Caco-2 (cell line): ENCODE measurements around the gene ALPL. TPM values are rescaled to one million over a fixed set of nuclear protein-coding genes. Genes with fewer than 3 reads are reported as not detected.

Experiments
- BruUV-seq: library from RNA; stranded (reverse); fragments of 400-500 nt; replicated peaks from 2 replicates; lab custom pipeline; 2021; lab: Mats Ljungman, UMichigan
- CTCF ChIA-PET: fragments of 300-600 bp; sonication (Branson Sonifier 250); formaldehyde crosslinking; loops from one replicate; lab custom pipeline; 2022; ENCODE audit warnings: antibody characterized with exemption; lab: Charles Lee
- POLR2A ChIA-PET: fragments of 300-600 bp; sonication (Branson Sonifier 250); formaldehyde crosslinking; loops from one replicate; lab custom pipeline; 2022; ENCODE audit warnings: antibody characterized with exemption; lab: Charles Lee
- DNase-seq, 2 experiments: peaks; one replicate each; pipeline versions ENCODE4 v3.0.0 to v3.0.0-alpha.2; 2020 to 2022
- H3K27me3 ChIP-seq: replicated peaks from 2 replicates; pipeline ENCODE4 v1.6.0; 2011; ENCODE audit warnings: low read length; ENCODE audit not compliant: control insufficient read depth, insufficient read depth
- H3K36me3 ChIP-seq: 2 replicates; pipeline ENCODE4 v1.5.1; 2011; ENCODE audit warnings: low read length; ENCODE audit not compliant: control insufficient read depth, insufficient read depth
- H3K4me1 ChIP-seq: fragments of 250-450 bp; sonication (Bioruptor Pico); 2 replicates; pipeline ENCODE4 v1.5.1; 2020; ENCODE audit warnings: mild to moderate bottlenecking
- H3K4me3 ChIP-seq: 2 replicates; pipeline ENCODE4 v1.5.1; 2011; ENCODE audit warnings: low read depth, mild to moderate bottlenecking, control low read depth, low read length
- H3K9me3 ChIP-seq: fragments of 250-450 bp; sonication (Bioruptor Pico); 2 replicates; pipeline ENCODE4 v1.5.1; 2020; ENCODE audit warnings: mild to moderate bottlenecking, moderate library complexity
- H3K27ac Mint-ChIP-seq: one replicate; pipeline ENCODE4 v1.8.0; 2022; ENCODE audit warnings: mixed read lengths; ENCODE audit not compliant: unreplicated experiment
- H3K27me3 Mint-ChIP-seq: one replicate; pipeline ENCODE4 v1.8.0; 2022; ENCODE audit warnings: mixed read lengths; ENCODE audit not compliant: insufficient read depth, unreplicated experiment
- H3K36me3 Mint-ChIP-seq: one replicate; pipeline ENCODE4 v1.8.0; 2022; ENCODE audit warnings: mild to moderate bottlenecking, mixed read lengths; ENCODE audit not compliant: insufficient read depth, unreplicated experiment
- H3K4me1 Mint-ChIP-seq: one replicate; pipeline ENCODE4 v1.8.0; 2022; ENCODE audit warnings: low read depth, mixed read lengths; ENCODE audit not compliant: unreplicated experiment
- H3K4me3 Mint-ChIP-seq: one replicate; pipeline ENCODE4 v1.8.0; 2022; ENCODE audit warnings: mild to moderate bottlenecking, moderate library complexity, mixed read lengths; ENCODE audit not compliant: unreplicated experiment
- H3K9me3 Mint-ChIP-seq: one replicate; pipeline ENCODE4 v1.8.0; 2022; ENCODE audit warnings: mixed read lengths; ENCODE audit not compliant: unreplicated experiment
- CTCF ChIP-seq, 2 experiments: fragments of 200-600 bp in 1 of 2; IDR thresholded peaks; 1 replicate in 1 of 2; 2 replicates in 1 of 2; pipeline versions ENCODE4 v1.5.1 to v1.8.0; 2011 to 2022; ENCODE audit warnings: antibody characterized with exemption in 1 of 2, control low read depth in 1 of 2, inconsistent platforms in 1 of 2, low read depth in 1 of 2, low read length in 1 of 2, mild to moderate bottlenecking in 1 of 2, moderate library complexity in 1 of 2; ENCODE audit not compliant: insufficient read depth in 1 of 2, severe bottlenecking in 1 of 2, unreplicated experiment in 1 of 2
- intact Hi-C: fragments of 100-400 bp; cut with micrococcal nuclease; formaldehyde crosslinking; loops from one replicate; pipeline ENCODE4 v1.10.0; 2022; ENCODE audit not compliant: unreplicated experiment
- total RNA-seq: library from RNA; stranded (reverse); gene quantifications from 2 replicates; pipeline ENCODE4 v1.2.3, GENCODE V29; 2022

Gene ALPL
- total RNA-seq, 1 experiment from 2014 or later, result 0.79 TPM

- BruUV-seq, result no TSS peak
- Mint-ChIP-seq H3K27ac (no peak overlapping the region), H3K27me3 (no peaks in the 10 kb centered on the region)
Observed at GRCh38 chr1:21610989-21611785, 102.0 kb downstream of the ALPL start.

GRCh38 chr1:21612057-21612456, 102.8 kb downstream of the ALPL start:
- Histone ChIP-seq H3K4me3 (no peak overlapping the region), H3K9me3 (no peaks in the 10 kb centered on the region), H3K36me3 (no peaks in the 10 kb centered on the region), H3K4me1 (peaks cover 10% of the 10 kb centered on the region), H3K27me3 (no peaks in the 10 kb centered on the region)
- DNase-seq, result no peak
- Mint-ChIP-seq H3K9me3 (no peaks in the 10 kb centered on the region), H3K27me3 (no peaks in the 10 kb centered on the region), H3K27ac (no peak overlapping the region), H3K4me3 (no peak overlapping the region), H3K4me1 (peaks cover 16% of the 10 kb centered on the region), H3K36me3 (peaks cover 6% of the 10 kb centered on the region)
- no TSS peak for BruUV-seq
- intact Hi-C loops, result no loop called here
- CTCF ChIA-PET, result no interaction called here
- POLR2A ChIA-PET, result no interaction called here
- no peak for TF ChIP-seq CTCF (IDR thresholded peaks at IDR 0.05; ENCODE audit: insufficient read depth in 1 of 2, low read depth in 1 of 2, low read length in 1 of 2, severe bottlenecking in 1 of 2, unreplicated experiment in 1 of 2)

More at GRCh38 chr1:21610989-21611785, 102.0 kb downstream of the ALPL start:
- ChIA-PET POLR2A (no interaction called here), CTCF (no interaction called here)
- intact Hi-C loops, result no loop called here
- H3K4me3 Mint-ChIP-seq, result no peak overlapping the region
- DNase-seq, result no peak
- Histone ChIP-seq H3K9me3 (no peaks in the 10 kb centered on the region), H3K4me3 (no peak overlapping the region), H3K4me1 (peaks cover 10% of the 10 kb centered on the region), H3K27me3 (no peaks in the 10 kb centered on the region), H3K36me3 (no peaks in the 10 kb centered on the region)
- H3K9me3 Mint-ChIP-seq, result no peaks in the 10 kb centered on the region
- H3K4me1 Mint-ChIP-seq, result peaks cover 16% of the 10 kb centered on the region
- H3K36me3 Mint-ChIP-seq, result peaks cover 6% of the 10 kb centered on the region
- TF ChIP-seq CTCF (IDR thresholded peaks at IDR 0.05; ENCODE audit: insufficient read depth in 1 of 2, low read depth in 1 of 2, low read length in 1 of 2, severe bottlenecking in 1 of 2, unreplicated experiment in 1 of 2), result no peak

GRCh38 chr1:21613072-21613867, 104.0 kb downstream of the ALPL start:
- TF ChIP-seq CTCF (IDR thresholded peaks at IDR 0.05; ENCODE audit: insufficient read depth in 1 of 2, low read depth in 1 of 2, low read length in 1 of 2, severe bottlenecking in 1 of 2, unreplicated experiment in 1 of 2), result no peak
- intact Hi-C loops, result no loop called here
- Mint-ChIP-seq H3K27ac (no peak overlapping the region), H3K4me1 (peaks cover 10% of the 10 kb centered on the region), H3K27me3 (no peaks in the 10 kb centered on the region), H3K9me3 (no peaks in the 10 kb centered on the region), H3K4me3 (no peak overlapping the region), H3K36me3 (peaks cover 6% of the 10 kb centered on the region)
- Histone ChIP-seq H3K4me1 (peaks cover 10% of the 10 kb centered on the region), H3K36me3 (no peaks in the 10 kb centered on the region), H3K4me3 (no peak overlapping the region), H3K9me3 (no peaks in the 10 kb centered on the region), H3K27me3 (no peaks in the 10 kb centered on the region)
- POLR2A ChIA-PET, result no interaction called here
- no peak for DNase-seq
- BruUV-seq, result no TSS peak
- CTCF ChIA-PET, result no interaction called here
